ENCODE data around the gene ZBTB14.

Gene ZBTB14

DNA sequence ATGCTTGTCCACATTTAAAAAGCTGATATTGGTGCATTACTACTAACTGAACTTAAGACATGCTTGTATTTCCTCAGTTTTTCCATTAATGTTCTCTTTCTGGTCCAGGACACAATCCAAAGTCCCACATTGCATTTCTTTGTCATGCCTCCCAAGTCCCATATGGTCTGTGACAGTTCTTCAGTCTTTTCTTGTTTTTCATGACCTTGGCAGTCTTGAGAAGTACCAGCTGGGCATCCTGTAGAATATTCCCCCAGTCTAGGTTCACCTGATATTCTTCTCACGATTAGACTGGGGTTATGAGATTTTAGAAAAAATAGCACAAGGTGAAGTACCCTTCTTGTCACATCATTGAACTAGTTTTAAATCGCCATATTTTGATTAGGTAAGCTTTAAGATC, 10.3 kb upstream of the ZBTB14 start:
- Histone ChIP-seq H3K4me2 (no peak overlapping the region), H3K9ac (no peak overlapping the region), H3K27me3 (ENCODE audit: insufficient read depth, low read depth) (no peaks in the 10 kb centered on the region), H3K27ac (no peak overlapping the region), H3K36me3 (ENCODE audit: insufficient read depth) (no peaks in the 10 kb centered on the region), H3K79me2 (ENCODE audit: insufficient read depth, low read depth) (no peaks in the 10 kb centered on the region), H2AFZ (ENCODE audit: low read depth) (no peak overlapping the region), H4K20me1 (ENCODE audit: insufficient read depth) (no peaks in the 10 kb centered on the region), H3K4me3 (IDR thresholded peaks at IDR 0.05; ENCODE audit: insufficient read depth, low read depth, low read length) (no peak overlapping the region), H3K4me1 (ENCODE audit: low read depth, poor library complexity, severe bottlenecking) (peaks cover 16% of the 10 kb centered on the region)
- TF ChIP-seq, protein P1, sequence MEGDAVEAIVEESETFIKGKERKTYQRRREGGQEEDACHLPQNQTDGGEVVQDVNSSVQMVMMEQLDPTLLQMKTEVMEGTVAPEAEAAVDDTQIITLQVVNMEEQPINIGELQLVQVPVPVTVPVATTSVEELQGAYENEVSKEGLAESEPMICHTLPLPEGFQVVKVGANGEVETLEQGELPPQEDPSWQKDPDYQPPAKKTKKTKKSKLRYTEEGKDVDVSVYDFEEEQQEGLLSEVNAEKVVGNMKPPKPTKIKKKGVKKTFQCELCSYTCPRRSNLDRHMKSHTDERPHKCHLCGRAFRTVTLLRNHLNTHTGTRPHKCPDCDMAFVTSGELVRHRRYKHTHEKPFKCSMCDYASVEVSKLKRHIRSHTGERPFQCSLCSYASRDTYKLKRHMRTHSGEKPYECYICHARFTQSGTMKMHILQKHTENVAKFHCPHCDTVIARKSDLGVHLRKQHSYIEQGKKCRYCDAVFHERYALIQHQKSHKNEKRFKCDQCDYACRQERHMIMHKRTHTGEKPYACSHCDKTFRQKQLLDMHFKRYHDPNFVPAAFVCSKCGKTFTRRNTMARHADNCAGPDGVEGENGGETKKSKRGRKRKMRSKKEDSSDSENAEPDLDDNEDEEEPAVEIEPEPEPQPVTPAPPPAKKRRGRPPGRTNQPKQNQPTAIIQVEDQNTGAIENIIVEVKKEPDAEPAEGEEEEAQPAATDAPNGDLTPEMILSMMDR (conservative IDR thresholded peaks at IDR 0.05; ENCODE audit: low read depth, low read length), result no peak

DNA sequence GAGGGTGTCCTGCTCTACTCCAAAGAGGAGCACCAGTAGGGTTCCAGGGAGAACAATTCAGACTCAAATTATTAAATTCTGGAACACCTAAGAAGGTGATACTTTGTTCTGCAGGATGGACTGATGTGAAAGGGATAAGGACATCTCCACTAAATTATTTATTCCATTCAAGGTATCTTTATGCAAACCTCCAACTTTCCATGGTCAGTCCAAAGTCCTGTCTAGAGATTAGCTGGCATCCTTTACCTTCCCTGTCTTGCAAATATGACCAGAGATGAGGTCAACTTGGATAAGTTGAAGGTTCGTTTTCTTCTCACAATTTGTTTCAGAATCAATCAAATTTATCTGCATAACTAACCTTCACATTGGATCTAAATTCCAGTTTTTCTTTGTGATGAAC, 8.7 kb upstream of the ZBTB14 start:
- Histone ChIP-seq H3K27me3 (ENCODE audit: insufficient read depth, low read depth) (no peaks in the 10 kb centered on the region), H4K20me1 (ENCODE audit: insufficient read depth) (no peaks in the 10 kb centered on the region), H3K4me3 (IDR thresholded peaks at IDR 0.05; ENCODE audit: insufficient read depth, low read depth, low read length) (no peak overlapping the region), H3K4me2 (no peak overlapping the region), H3K79me2 (ENCODE audit: insufficient read depth, low read depth) (no peaks in the 10 kb centered on the region), H3K9ac (no peak overlapping the region), H3K27ac (no peak overlapping the region), H3K4me1 (ENCODE audit: low read depth, poor library complexity, severe bottlenecking) (peaks cover under 1% of the 10 kb centered on the region), H3K36me3 (ENCODE audit: insufficient read depth) (no peaks in the 10 kb centered on the region), H2AFZ (ENCODE audit: low read depth) (no peak overlapping the region)
- TF ChIP-seq, protein P1 (conservative IDR thresholded peaks at IDR 0.05; ENCODE audit: low read depth, low read length), result no peak

DNA sequence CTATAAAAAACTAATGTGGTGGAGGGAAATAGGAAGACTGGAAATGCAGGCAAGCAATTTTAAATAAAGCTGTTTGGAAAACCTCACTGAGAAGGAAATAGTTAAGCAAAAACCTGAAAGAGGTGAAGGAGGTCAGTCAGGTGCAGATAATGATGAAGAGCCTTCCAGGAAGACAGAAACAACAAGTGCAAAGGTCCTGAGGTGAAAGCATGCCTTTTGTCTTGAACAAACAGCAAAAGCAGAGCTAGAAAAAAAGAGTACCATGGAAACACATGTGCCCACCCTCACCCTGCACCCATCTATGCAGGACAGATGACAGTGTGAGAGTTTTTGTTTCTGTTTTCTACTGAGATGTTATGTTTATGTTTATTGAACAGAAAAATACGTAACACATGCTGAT, 8.1 kb upstream of the ZBTB14 start:
- H3K27ac ChIP-seq, result no peak overlapping the region
- H3K9ac ChIP-seq, result no peak overlapping the region
- no peaks in the 10 kb centered on the region for H3K4me1 ChIP-seq (ENCODE audit: low read depth, poor library complexity, severe bottlenecking)
- TF ChIP-seq, protein P1 (conservative IDR thresholded peaks at IDR 0.05; ENCODE audit: low read depth, low read length), result no peak
- H2AFZ ChIP-seq (ENCODE audit: low read depth), result no peak overlapping the region
- no peaks in the 10 kb centered on the region for H3K79me2 ChIP-seq (ENCODE audit: insufficient read depth, low read depth)
- no peaks in the 10 kb centered on the region for H3K27me3 ChIP-seq (ENCODE audit: insufficient read depth, low read depth)
- H3K4me3 ChIP-seq (IDR thresholded peaks at IDR 0.05; ENCODE audit: insufficient read depth, low read depth, low read length), result no peak overlapping the region
- no peaks in the 10 kb centered on the region for H4K20me1 ChIP-seq (ENCODE audit: insufficient read depth)
- no peaks in the 10 kb centered on the region for H3K36me3 ChIP-seq (ENCODE audit: insufficient read depth)
- H3K4me2 ChIP-seq, result no peak overlapping the region

DNA sequence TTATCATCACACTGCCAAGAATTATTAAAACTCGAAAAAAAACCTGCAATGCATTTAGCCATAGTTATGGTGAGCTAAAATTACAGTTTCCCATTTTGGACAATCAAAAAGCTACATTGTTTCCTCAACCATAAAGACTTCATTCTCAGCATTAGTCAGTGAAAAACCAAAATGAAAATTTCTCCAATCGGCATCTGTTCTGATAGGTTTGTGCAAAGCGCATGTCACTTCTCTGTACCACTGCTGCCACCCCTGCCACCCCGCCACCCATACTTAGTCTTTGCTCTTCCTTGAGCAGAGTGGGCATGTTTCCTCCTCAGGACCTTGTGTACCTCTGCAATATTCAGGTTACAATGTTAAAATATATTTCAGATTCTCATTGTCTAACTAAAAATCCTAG, 7.1 kb upstream of the ZBTB14 start:
- Histone ChIP-seq H3K4me2 (no peak overlapping the region), H3K36me3 (ENCODE audit: insufficient read depth) (no peaks in the 10 kb centered on the region), H4K20me1 (ENCODE audit: insufficient read depth) (no peaks in the 10 kb centered on the region), H2AFZ (ENCODE audit: low read depth) (no peak overlapping the region), H3K4me3 (IDR thresholded peaks at IDR 0.05; ENCODE audit: insufficient read depth, low read depth, low read length) (no peak overlapping the region), H3K79me2 (ENCODE audit: insufficient read depth, low read depth) (no peaks in the 10 kb centered on the region), H3K9ac (no peak overlapping the region), H3K27me3 (ENCODE audit: insufficient read depth, low read depth) (no peaks in the 10 kb centered on the region), H3K4me1 (ENCODE audit: low read depth, poor library complexity, severe bottlenecking) (peaks cover 3% of the 10 kb centered on the region), H3K27ac (no peak overlapping the region)
- TF ChIP-seq, protein P1 (conservative IDR thresholded peaks at IDR 0.05; ENCODE audit: low read depth, low read length), result no peak

Measured in KMS-11 (cell line).